A549 (cell line): ENCODE results near the gene TMSB4X.

Experiments
- CEBPB ChIP-seq, 2 experiments: fragments of >200 bp in 1 of 2; sonication (Bioruptor Twin) in 1 of 2; formaldehyde crosslinking in 1 of 2; IDR thresholded peaks; 2 replicates each; pipeline ENCODE4 v1.6.1; 2012 to 2016
- CHD2 ChIP-seq: fragments of 150-350 bp; IDR thresholded peaks from 2 replicates; pipeline ENCODE4 v1.6.1; 2014; ENCODE audit warnings: low read length; ENCODE audit not compliant: partially characterized antibody
- CHD4 ChIP-seq: fragments of 200-600 bp; sonication (generic); IDR thresholded peaks from 2 replicates; pipeline ENCODE4 v1.6.1; 2016; ENCODE audit warnings: antibody characterized with exemption, mild to moderate bottlenecking, borderline replicate concordance
- CTCF ChIP-seq: fragments of >200 bp; sonication (Bioruptor Twin); formaldehyde crosslinking; IDR thresholded peaks from 3 replicates; pipeline ENCODE4 v1.5.1; 2016
- EP300 ChIP-seq, 2 experiments: fragments of >200 bp; sonication (Bioruptor Twin); formaldehyde crosslinking; IDR thresholded peaks; 2 replicates in 1 of 2; 3 replicates in 1 of 2; pipeline ENCODE4 v1.6.1; 2016 to 2017
- FOSL2 ChIP-seq, 2 experiments: fragments of 450-650 bp in 1 of 2; fragments of >200 bp in 1 of 2; sonication (Bioruptor Twin) in 1 of 2; formaldehyde crosslinking; IDR thresholded peaks; 2 replicates each; pipeline versions ENCODE4 v1.5.0 to v1.6.1; 2016 to 2020; ENCODE audit warnings: mild to moderate bottlenecking in 1 of 2, moderate library complexity in 1 of 2
- GATA3 ChIP-seq: IDR thresholded peaks from 2 replicates; pipeline ENCODE4 v1.6.1; 2012; ENCODE audit warnings: borderline replicate concordance
- POLR2A ChIP-seq: IDR thresholded peaks from 2 replicates; pipeline ENCODE4 v1.6.1; 2012; ENCODE audit warnings: mild to moderate bottlenecking, low read length
- RFX5 ChIP-seq: fragments of 450-650 bp; IDR thresholded peaks from 2 replicates; pipeline ENCODE4 v1.7.1; 2014; ENCODE audit warnings: antibody characterized with exemption, mild to moderate bottlenecking, moderate library complexity
- SMC3 ChIP-seq: fragments of >200 bp; sonication (Bioruptor Twin); formaldehyde crosslinking; IDR thresholded peaks from 3 replicates; pipeline ENCODE4 v1.6.1; 2018; ENCODE audit warnings: inconsistent platforms
- TF ChIP-seq, protein P1 (sequence below): fragments of 250-450 bp; sonication (Bioruptor Pico); IDR thresholded peaks from 2 replicates; pipeline ENCODE4 v1.5.0; 2020; ENCODE audit warnings: low read depth, mild to moderate bottlenecking, moderate library complexity

DNA sequence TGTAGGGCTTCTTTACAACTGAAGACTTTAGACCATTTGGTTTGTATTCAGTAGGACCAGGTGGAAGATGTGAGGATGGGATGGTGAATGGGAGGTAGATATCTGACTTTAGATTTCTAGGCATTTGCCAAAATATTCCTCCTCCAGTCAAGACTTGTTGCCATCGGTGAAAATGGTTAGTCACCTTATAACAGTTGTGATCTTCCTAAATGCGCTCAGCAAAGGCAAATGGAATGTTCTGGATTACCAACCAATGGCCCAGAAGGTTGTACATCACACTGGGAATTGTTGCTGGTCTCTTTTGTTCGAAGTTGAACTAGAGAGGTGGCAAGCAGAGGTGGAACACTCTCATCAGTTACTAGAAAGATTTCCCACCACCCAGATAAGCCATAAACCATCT is 33.9 kb downstream of the TMSB4X start:
- no peak for TF ChIP-seq CTCF
- no peak for TF ChIP-seq POLR2A
- TF ChIP-seq SMC3 = no peak
- no peak for TF ChIP-seq RFX5
- no peak for TF ChIP-seq CHD2
- TF ChIP-seq CEBPB (IDR thresholded peaks at IDR 0.05) = no peak
- TF ChIP-seq FOSL2 (IDR thresholded peaks at IDR 0.05) = no peak
- no peak for TF ChIP-seq FOSL2 (CRISPR knock-in tag; IDR thresholded peaks at IDR 0.05)
- no peak for TF ChIP-seq GATA3
- no peak for TF ChIP-seq EP300 (IDR thresholded peaks at IDR 0.05)
- no peak for TF ChIP-seq CHD4
- TF ChIP-seq, protein P1, sequence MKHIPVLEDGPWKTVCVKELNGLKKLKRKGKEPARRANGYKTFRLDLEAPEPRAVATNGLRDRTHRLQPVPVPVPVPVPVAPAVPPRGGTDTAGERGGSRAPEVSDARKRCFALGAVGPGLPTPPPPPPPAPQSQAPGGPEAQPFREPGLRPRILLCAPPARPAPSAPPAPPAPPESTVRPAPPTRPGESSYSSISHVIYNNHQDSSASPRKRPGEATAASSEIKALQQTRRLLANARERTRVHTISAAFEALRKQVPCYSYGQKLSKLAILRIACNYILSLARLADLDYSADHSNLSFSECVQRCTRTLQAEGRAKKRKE = no peak
